ENCODE data around the gene DUSP3.
A peak's percentile ranks its signal among the peaks of the same experiment; 100 is the strongest.

DNA sequence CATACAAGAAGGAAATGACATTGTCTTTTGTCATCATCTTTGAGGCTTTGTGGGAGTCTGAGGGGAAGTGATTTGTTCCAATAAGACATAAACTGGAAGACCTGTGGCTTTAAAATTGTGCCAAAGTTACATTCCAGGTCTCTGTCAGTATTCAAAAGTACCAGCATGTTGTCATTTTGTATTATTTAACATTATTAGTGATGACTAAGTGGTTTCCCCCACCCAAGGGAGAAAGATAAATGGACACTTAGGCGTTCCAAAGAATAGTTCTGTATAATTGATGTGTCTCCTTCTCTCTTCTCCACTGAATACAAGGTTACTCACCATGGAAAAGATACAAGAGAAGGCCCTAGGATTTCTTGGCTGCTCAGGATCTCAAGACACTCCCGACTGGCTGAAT is 5.3 kb upstream of the DUSP3 start:
- peak; percentile 91; the same call in 1 of the 2 replicates for TF ChIP-seq EZH2phosphoT487 (IDR thresholded peaks at IDR 0.05; ENCODE audit: insufficient read depth, low read depth)
- TF ChIP-seq EZH2 (IDR thresholded peaks at IDR 0.05; ENCODE audit: insufficient read depth, poor library complexity, severe bottlenecking), result no peak

Measured in GM23248 (cell line).